Panc1 (cell line): Measurements from ENCODE around the gene CNPY4. TPM values are rescaled to one million over a fixed set of nuclear protein-coding genes. Genes with fewer than 3 reads are reported as not detected.

Source experiments
- ATAC-seq: fragments of 200-7000 bp; cut with Tn5 transposase; 2 replicates; pipeline ENCODE4 v1.9.1; 2020; ENCODE audit warnings: mild to moderate bottlenecking, moderate library complexity
- BruUV-seq: library from RNA; stranded (reverse); fragments of 400-500 nt; replicated peaks from 2 replicates; lab custom pipeline; 2021; lab: Mats Ljungman, UMichigan
- CTCF ChIA-PET: fragments of 300-600 bp; sonication (Branson Sonifier 250); formaldehyde crosslinking; loops from one replicate; lab custom pipeline; 2022; ENCODE audit warnings: antibody characterized with exemption; lab: Charles Lee
- POLR2A ChIA-PET: fragments of 300-600 bp; sonication (Branson Sonifier 250); formaldehyde crosslinking; loops from one replicate; lab custom pipeline; 2022; ENCODE audit warnings: antibody characterized with exemption; lab: Charles Lee
- DNase-seq: peaks from one replicate; pipeline ENCODE4 v3.0.0-alpha.2; 2010; ENCODE audit warnings: low read depth, low spot score
- H3K27ac ChIP-seq: 2 replicates; pipeline ENCODE4 v1.5.1; 2011; ENCODE audit warnings: mild to moderate bottlenecking, low read length, inconsistent platforms
- H3K27me3 ChIP-seq: fragments of 200-500 bp; sonication (Bioruptor generic); 2 replicates; pipeline ENCODE4 v1.6.0; 2014; ENCODE audit warnings: low read length, inconsistent platforms; ENCODE audit not compliant: control insufficient read depth, insufficient read depth
- H3K36me3 ChIP-seq: fragments of 200-500 bp; sonication (Bioruptor generic); 2 replicates; pipeline ENCODE4 v1.5.1; 2014; ENCODE audit warnings: inconsistent platforms, mild to moderate bottlenecking, low read length, moderate library complexity; ENCODE audit not compliant: control insufficient read depth, insufficient read depth
- H3K4me1 ChIP-seq: 2 replicates; pipeline ENCODE4 v1.5.1; 2011; ENCODE audit warnings: inconsistent platforms, mild to moderate bottlenecking, low read length, moderate library complexity; ENCODE audit not compliant: control insufficient read depth, insufficient read depth
- H3K4me3 ChIP-seq, 2 experiments: 2 replicates each; pipeline ENCODE4 v1.5.1; 2011 to 2012; ENCODE audit warnings: low read depth in 2 of 2, low read length in 2 of 2, mild to moderate bottlenecking in 2 of 2, inconsistent platforms in 1 of 2, moderate library complexity in 1 of 2
- H3K9me3 ChIP-seq: fragments of 200-500 bp; sonication (Bioruptor generic); 2 replicates; pipeline ENCODE4 v1.5.1; 2014; ENCODE audit warnings: low read depth, mild to moderate bottlenecking, inconsistent platforms, low read length, moderate library complexity; ENCODE audit not compliant: control insufficient read depth, insufficient read depth
- CTCF ChIP-seq: fragments of 450-650 bp; IDR thresholded peaks from 2 replicates; pipeline ENCODE4 v1.5.1; 2017; ENCODE audit warnings: mild to moderate bottlenecking
- POLR2AphosphoS5 ChIP-seq: IDR thresholded peaks from 2 replicates; pipeline ENCODE4 v1.6.1; 2012; ENCODE audit warnings: mild to moderate bottlenecking, low read depth, low read length, moderate library complexity
- REST ChIP-seq, 2 experiments: IDR thresholded peaks; 2 replicates each; pipeline ENCODE4 v1.6.1; 2011 to 2012; ENCODE audit warnings: low read depth in 2 of 2, control low read depth in 1 of 2, low read length in 1 of 2, mild to moderate bottlenecking in 1 of 2, moderate library complexity in 1 of 2; ENCODE audit not compliant: insufficient read depth in 1 of 2
- SIN3A ChIP-seq: IDR thresholded peaks from 2 replicates; pipeline ENCODE4 v1.6.1; 2012; ENCODE audit warnings: low read depth, mild to moderate bottlenecking, low read length, moderate library complexity, borderline replicate concordance; ENCODE audit not compliant: insufficient read depth
- TCF7L2 ChIP-seq: IDR thresholded peaks from 2 replicates; pipeline ENCODE4 v1.6.1; 2011; ENCODE audit warnings: mild to moderate bottlenecking, low read depth, low read length, inconsistent platforms
- in situ Hi-C: cut with HindIII; loops from 2 replicates; pipeline ENCODE4 v1.10.0; 2016; ENCODE audit warnings: low sequenced_read_pairs, low pct_unique_long_range_greater_than_20kb
- intact Hi-C: fragments of 100-400 bp; cut with micrococcal nuclease; formaldehyde crosslinking; loops from one replicate; pipeline ENCODE4 v1.10.0; 2022; ENCODE audit not compliant: unreplicated experiment
- total RNA-seq: library from RNA; stranded (reverse); gene quantifications from one replicate; pipeline ENCODE4 v1.2.1, GENCODE V29; 2021; ENCODE audit not compliant: unreplicated experiment

The CNPY4 gene
- total RNA-seq, 1 experiment from 2014 or later: 12.6 TPM

- in situ Hi-C loops (no loop called here), intact Hi-C loops (no loop called here)
- no peak overlapping the region for H3K4me3 ChIP-seq
- no peaks in the 10 kb centered on the region for H3K27me3 ChIP-seq
- ATAC-seq (no peak), DNase-seq (no peak)
- ChIA-PET CTCF (interaction anchor here (0.7 kb wide), 1 partner anchor 16 kb away, joined by 5 read pairs; no protein-coding TSS in a partner anchor), POLR2A (no interaction called here)
- H3K9me3 ChIP-seq: no peaks in the 10 kb centered on the region
- H3K27ac ChIP-seq: no peak overlapping the region
- no peaks in the 10 kb centered on the region for H3K36me3 ChIP-seq
- H3K4me1 ChIP-seq: peaks cover 7% of the 10 kb centered on the region
- no TSS peak for BruUV-seq
- no peak for TF ChIP-seq CTCF
- TF ChIP-seq POLR2AphosphoS5: no peak
- TF ChIP-seq TCF7L2: no peak
- TF ChIP-seq SIN3A: no peak
- no peak for TF ChIP-seq REST (IDR thresholded peaks at IDR 0.05; ENCODE audit: insufficient read depth in 1 of 2, low read depth in 2 of 2, low read length in 1 of 2)
These were observed 44.4 kb downstream of the CNPY4 start for GRCh38 chr7:100163871-100164270.

- ChIA-PET POLR2A (no interaction called here), CTCF (no interaction called here)
- TF ChIP-seq TCF7L2 (no peak), POLR2AphosphoS5 (no peak), REST (IDR thresholded peaks at IDR 0.05; ENCODE audit: insufficient read depth in 1 of 2, low read depth in 2 of 2, low read length in 1 of 2) (no peak), SIN3A (no peak), CTCF (no peak)
- peaks cover 7% of the 10 kb centered on the region for H3K4me1 ChIP-seq
- in situ Hi-C loops: no loop called here
- H3K9me3 ChIP-seq: no peaks in the 10 kb centered on the region
- H3K27me3 ChIP-seq: no peaks in the 10 kb centered on the region
- no peak overlapping the region for H3K27ac ChIP-seq
- BruUV-seq: no TSS peak
- ATAC-seq: no peak
- no peak overlapping the region for H3K4me3 ChIP-seq
- no peaks in the 10 kb centered on the region for H3K36me3 ChIP-seq
- intact Hi-C loops: no loop called here
- no peak for DNase-seq
These were observed 47.0 kb downstream of the CNPY4 start for GRCh38 chr7:100166317-100166940.
